CD4-positive, alpha-beta T cell treated with Interleukin-6 for 4 hours (primary cell): ENCODE measurements around the gene SP1.
"Not testable (repeated sequence)": the region's sequence is repeated elsewhere in the genome, so short reads cannot be mapped to it uniquely, and the experiment has no call there.

Source experiments
- DNase-seq: peaks from one replicate; pipeline ENCODE4 v3.0.0-alpha.2; 2020; ENCODE audit warnings: mixed read lengths

Gene SP1

GRCh38 chr12:53380104-53380793, at the start of gene SP1:
SP1 (plus strand) TSS chr12:53380176; CDS start chr12:53380292, 116 bp downstream.
- DNase-seq, result peak; percentile 93

DNA sequence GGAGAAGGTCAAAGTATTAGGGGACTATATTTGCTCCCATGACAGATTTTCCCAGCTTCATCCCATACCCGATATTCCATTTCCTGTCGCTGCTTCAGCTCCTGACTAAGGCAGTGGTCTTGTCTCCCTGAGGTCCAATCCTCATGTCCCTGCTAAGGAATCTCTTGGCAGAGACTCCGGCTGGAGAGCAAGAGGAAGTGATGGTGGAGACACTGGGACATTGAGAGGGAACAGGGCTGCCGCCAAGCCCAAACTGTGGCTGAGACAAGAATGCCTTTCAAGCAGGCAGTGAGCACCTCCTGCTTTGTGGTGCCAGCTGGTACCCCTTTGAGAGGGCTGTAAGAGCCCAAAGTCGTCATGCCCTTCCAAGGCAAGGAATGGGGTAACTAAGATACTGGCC, 49.3 kb upstream of the SP1 start:
- DNase-seq, result no peak

GRCh38 chr12:53332339-53332738, 47.6 kb upstream of the SP1 start:
- DNase-seq, result not testable (repeated sequence)

- no peak for DNase-seq
Observed at GRCh38 chr12:53332744-53333143, 47.2 kb upstream of the SP1 start.

- DNase-seq, result no peak
Observed at GRCh38 chr12:53333289-53333688, 46.7 kb upstream of the SP1 start.

DNA sequence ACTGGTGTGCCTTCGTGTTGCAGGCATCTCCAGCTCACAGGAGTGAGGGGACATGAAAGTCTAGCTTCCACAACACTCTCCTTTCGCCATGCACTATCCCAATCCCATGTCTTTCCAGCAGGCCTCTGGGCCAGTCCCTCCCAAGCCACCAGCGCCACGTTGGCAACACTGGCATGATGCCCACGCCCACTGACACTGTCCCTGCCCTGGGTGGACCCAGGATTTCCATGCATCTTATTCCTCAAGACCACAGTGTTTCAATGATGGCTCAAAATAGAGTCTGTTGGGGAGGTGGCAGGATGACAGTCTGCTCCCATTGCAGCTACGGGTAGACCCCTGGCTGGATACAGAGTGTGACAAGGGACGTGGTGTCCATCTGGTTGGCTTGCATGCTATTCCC, 46.1 kb upstream of the SP1 start:
- DNase-seq, result no peak

DNA sequence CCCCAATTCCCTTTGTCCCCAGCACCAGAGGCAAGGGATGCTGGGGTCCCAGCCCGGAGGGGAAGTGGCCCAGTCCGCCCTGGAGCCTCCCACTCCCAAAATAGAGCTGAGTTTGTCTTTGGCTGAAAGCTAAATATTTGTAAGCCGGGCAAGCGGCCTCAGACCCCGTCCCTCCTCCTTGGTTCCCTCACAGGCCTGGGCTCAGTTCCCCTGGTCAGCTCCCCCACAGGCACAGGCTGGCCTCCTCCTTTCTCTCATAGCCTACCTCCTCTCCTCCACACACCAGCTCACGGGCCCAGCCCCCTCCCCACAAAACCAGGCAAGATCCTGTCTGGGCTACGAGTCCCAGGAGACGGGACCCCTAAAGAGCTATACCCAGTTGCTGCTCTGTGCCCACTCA, 45.2 kb upstream of the SP1 start:
- DNase-seq, result no peak

GRCh38 chr12:53336181-53336681, 43.7 kb upstream of the SP1 start, which contains the start of gene SP7:
SP7 (minus strand) TSS chr12:53336354; CDS start chr12:53335646, 708 bp downstream.
- DNase-seq, result no peak

- no peak for DNase-seq
Observed at GRCh38 chr12:53338017-53338416, 42.0 kb upstream of the SP1 start.

GRCh38 chr12:53338916-53339315, 41.1 kb upstream of the SP1 start:
- no peak for DNase-seq

DNA sequence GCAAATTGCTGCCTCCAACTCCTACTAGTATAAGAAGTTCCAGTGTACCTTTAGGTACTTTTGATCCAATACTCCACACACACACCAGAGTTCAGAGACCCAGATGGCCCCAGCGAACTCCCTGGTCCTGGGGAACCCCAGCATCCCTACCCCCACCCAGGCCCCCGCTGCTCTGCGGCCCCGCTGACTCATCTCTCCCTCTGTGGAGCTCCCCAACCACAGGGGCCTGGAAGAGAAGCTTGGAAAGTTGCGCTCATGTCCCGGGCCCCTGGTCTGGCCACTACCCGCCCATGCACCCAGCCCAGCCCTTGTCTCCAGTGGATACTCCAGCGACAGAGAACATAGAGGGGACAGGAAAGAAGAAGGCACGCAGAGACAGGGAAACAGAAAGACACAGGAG, 39.6 kb upstream of the SP1 start:
- DNase-seq, result no peak

DNA sequence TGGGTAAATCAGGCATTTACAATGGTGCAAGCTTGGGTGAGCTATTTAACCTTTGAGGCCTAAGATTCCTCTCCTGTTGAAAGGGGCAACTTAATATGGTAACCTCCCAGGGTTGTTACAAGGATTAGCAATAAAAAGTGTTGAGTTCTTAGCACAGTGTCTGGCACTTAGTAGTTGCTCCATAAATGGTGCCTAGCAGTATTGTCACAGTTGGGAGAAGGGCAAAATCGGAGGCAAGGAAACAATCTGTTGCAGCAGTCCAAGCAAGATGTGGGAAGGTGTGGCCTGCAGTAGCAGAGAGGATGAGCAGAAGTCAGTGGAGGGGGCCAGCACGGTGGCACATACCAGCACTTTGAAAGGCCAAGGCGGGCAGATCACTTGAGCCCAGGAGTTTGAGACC, 36.5 kb upstream of the SP1 start:
- DNase-seq, result no peak

GRCh38 chr12:53343969-53344368, 36.0 kb upstream of the SP1 start:
- peak; percentile 21 for DNase-seq

GRCh38 chr12:53344487-53344823, 35.5 kb upstream of the SP1 start:
- DNase-seq, result no peak

GRCh38 chr12:53344824-53345485, 35.0 kb upstream of the SP1 start:
- DNase-seq, result peak; percentile 81

DNA sequence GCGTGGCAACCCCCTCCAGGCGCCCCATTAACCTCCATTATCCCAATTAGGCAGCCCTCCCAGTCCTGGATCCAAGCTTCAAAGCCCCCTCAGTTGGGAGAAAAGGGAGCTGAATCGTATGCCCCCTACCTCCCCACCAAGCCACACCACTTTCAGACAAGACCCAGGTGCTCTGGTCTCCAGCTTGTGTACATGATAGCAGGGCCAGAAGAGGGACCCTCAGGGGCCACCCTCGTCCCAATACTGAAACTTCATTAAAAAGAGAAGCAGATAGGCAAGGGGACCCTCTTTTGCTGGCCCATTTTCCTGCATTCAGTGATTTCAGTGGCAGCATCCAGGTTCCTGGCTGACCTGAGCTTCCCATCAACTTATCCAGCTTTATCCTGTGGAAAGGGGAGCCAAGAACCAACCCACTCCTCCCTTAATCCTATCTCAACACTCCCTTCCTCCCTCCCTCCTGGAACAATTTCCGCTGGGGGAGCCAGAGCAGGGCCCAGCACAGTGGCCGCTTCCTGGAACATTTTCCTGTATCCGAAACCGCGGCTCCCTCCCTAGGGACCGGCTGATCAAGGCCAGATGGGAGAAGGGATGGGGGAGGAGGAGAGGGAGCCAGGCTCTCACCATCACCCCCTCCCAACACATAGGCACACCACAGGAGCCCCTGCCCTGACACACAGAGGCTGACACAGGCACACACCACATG, 34.3 kb upstream of the SP1 start:
- no peak for DNase-seq

GRCh38 chr12:53346491-53346890, 33.5 kb upstream of the SP1 start:
- DNase-seq, result no peak

GRCh38 chr12:53347905-53348304, 32.1 kb upstream of the SP1 start:
- no peak for DNase-seq

- peak; percentile 89 for DNase-seq
Observed at GRCh38 chr12:53352331-53353256, 27.4 kb upstream of the SP1 start.

DNA sequence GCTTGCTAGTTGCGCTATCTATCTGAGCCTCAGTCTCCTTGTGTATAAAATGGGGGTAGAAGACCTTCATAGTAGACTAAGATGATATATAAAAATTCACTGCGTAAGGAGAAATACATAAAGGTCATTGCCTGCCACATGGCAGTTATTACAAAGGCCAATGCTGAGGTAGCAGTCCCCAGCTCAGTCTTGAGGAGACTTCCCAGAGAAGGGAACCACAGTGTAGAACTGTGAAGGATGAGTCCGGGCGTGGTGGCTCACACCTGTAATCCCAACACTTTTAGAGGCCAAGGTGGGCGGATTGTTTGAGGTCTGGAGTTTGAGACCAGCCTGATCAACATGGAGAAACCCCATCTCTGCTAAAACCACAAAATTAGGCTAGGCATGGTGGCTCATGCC, 26.7 kb upstream of the SP1 start:
- DNase-seq, result no peak

GRCh38 chr12:53355121-53355520, 24.9 kb upstream of the SP1 start:
- DNase-seq, result no peak

DNA sequence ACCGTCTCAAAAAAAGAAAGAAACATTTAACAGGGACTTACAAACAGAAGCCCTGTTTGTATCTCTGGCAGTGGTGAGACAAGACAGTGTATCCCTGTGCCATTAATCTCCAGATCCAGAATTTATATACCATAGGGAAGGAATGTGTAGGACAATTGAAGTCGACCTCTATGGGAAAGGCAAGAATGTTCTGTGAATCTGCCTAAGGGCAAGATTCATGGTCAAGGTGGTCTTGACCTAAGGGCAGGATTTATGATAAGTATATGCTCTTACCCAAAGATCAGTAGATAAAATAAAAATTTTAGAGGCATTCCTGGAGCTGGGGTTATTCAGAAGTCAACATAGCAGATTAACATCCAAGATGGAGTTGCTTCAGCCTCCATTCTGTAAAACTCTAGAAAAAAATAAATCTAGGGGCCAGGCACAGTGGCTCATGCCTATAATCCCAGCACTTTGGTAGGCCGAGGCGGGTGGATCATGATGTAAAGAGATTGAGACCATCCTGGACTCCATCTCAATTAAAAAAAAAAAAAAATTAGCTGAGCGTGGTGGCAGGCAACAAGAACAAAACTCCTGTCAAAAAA, 21.0 kb upstream of the SP1 start:
- no peak for DNase-seq
